CD14-positive monocyte (primary cell): ENCODE measurements around the gene MCF2L. TPM values are rescaled to one million over a fixed set of nuclear protein-coding genes. Genes with fewer than 3 reads are reported as not detected.

Source experiments
- DNase-seq, 3 donors: peaks; one replicate each; pipeline ENCODE4 v3.0.0-alpha.2; 2011 to 2022
- H2AFZ ChIP-seq: 2 replicates; pipeline ENCODE4 v1.6.0; 2012; ENCODE audit warnings: mild to moderate bottlenecking, low read depth, low read length, inconsistent platforms; ENCODE audit not compliant: insufficient read depth, poor library complexity, severe bottlenecking
- H3K27ac ChIP-seq, 2 donors: 1 replicate in 1 of 2; 2 replicates in 1 of 2; pipeline ENCODE4 v1.5.1; 2012 to 2013; ENCODE audit warnings: low read length in 2 of 2, control low read depth in 1 of 2, inconsistent platforms in 1 of 2, low read depth in 1 of 2, mild to moderate bottlenecking in 1 of 2
- H3K27me3 ChIP-seq, 2 donors: one replicate each; pipeline versions ENCODE4 v1.6.0 to v1.6.1; 2011 to 2013; ENCODE audit warnings: low read length in 2 of 2; ENCODE audit not compliant: control insufficient read depth in 2 of 2, insufficient read depth in 2 of 2
- H3K36me3 ChIP-seq, 2 donors: replicated peaks in 1 of 2; 1 replicate in 1 of 2; 2 replicates in 1 of 2; pipeline versions ENCODE4 v1.5.1 to v1.6.1; 2012 to 2013; ENCODE audit warnings: low read length in 2 of 2, control low read depth in 1 of 2, inconsistent platforms in 1 of 2, mild to moderate bottlenecking in 1 of 2; ENCODE audit not compliant: insufficient read depth in 2 of 2, control insufficient read depth in 1 of 2
- H3K4me1 ChIP-seq, 2 donors: 1 replicate in 1 of 2; 2 replicates in 1 of 2; pipeline versions ENCODE4 v1.5.1 to v1.6.1; 2012 to 2013; ENCODE audit warnings: low read length in 2 of 2, control low read depth in 1 of 2, inconsistent platforms in 1 of 2, mild to moderate bottlenecking in 1 of 2, moderate library complexity in 1 of 2; ENCODE audit not compliant: insufficient read depth in 2 of 2, control insufficient read depth in 1 of 2
- H3K4me2 ChIP-seq: replicated peaks from 2 replicates; pipeline ENCODE3; 2012; ENCODE audit warnings: low read length, moderate library complexity, mild to moderate bottlenecking; ENCODE audit not compliant: poor library complexity, severe bottlenecking; ENCODE audit errors: extremely low read depth
- H3K4me3 ChIP-seq, 3 experiments: fragments of 200-600 bp in 1 of 3; sonication (generic) in 1 of 3; replicated peaks in 1 of 3; 1 replicate in 2 of 3; 2 replicates in 1 of 3; pipeline ENCODE4 v1.5.1; 2011 to 2013; ENCODE audit warnings: low read length in 3 of 3, mild to moderate bottlenecking in 3 of 3, control low read depth in 2 of 3, low read depth in 2 of 3, inconsistent platforms in 1 of 3, moderate library complexity in 1 of 3
- H3K79me2 ChIP-seq: 2 replicates; pipeline ENCODE4 v1.6.0; 2012; ENCODE audit warnings: mild to moderate bottlenecking, control low read depth, inconsistent platforms, low read length, moderate library complexity; ENCODE audit not compliant: insufficient read depth
- H3K9ac ChIP-seq: 2 replicates; pipeline ENCODE4 v1.6.0; 2017; ENCODE audit warnings: low read length, mild to moderate bottlenecking; ENCODE audit not compliant: insufficient read depth, poor library complexity, severe bottlenecking
- H3K9me3 ChIP-seq, 2 donors: replicated peaks in 1 of 2; 1 replicate in 1 of 2; 2 replicates in 1 of 2; pipeline versions ENCODE4 v1.5.1 to v1.6.1; 2012 to 2013; ENCODE audit warnings: low read length in 2 of 2, control low read depth in 1 of 2; ENCODE audit not compliant: control insufficient read depth in 1 of 2, insufficient read depth in 1 of 2
- H4K20me1 ChIP-seq: 2 replicates; pipeline ENCODE4 v1.6.0; 2012; ENCODE audit warnings: mild to moderate bottlenecking, low read length, control low read depth, moderate library complexity; ENCODE audit not compliant: insufficient read depth
- H3K27ac Mint-ChIP-seq, 7 donors: one replicate each; pipeline ENCODE4 v1.8.0; 2020; ENCODE audit warnings: mild to moderate bottlenecking in 7 of 7, mixed read lengths in 7 of 7, moderate library complexity in 6 of 7, inconsistent platforms in 2 of 7
- H3K27me3 Mint-ChIP-seq, 3 donors: one replicate each; pipeline ENCODE4 v1.8.0; 2021 to 2022; ENCODE audit warnings: low read depth in 3 of 3, mild to moderate bottlenecking in 3 of 3, mixed read lengths in 3 of 3, moderate library complexity in 3 of 3, inconsistent platforms in 1 of 3
- H3K36me3 Mint-ChIP-seq, 2 donors: one replicate each; pipeline ENCODE4 v1.8.0; 2020; ENCODE audit warnings: mixed read lengths in 2 of 2, inconsistent platforms in 1 of 2, mild to moderate bottlenecking in 1 of 2
- H3K4me1 Mint-ChIP-seq: one replicate; pipeline ENCODE4 v1.8.0; 2020; ENCODE audit warnings: mild to moderate bottlenecking, mixed read lengths
- H3K4me3 Mint-ChIP-seq, 2 donors: one replicate each; pipeline ENCODE4 v1.8.0; 2020; ENCODE audit warnings: mild to moderate bottlenecking in 2 of 2, mixed read lengths in 2 of 2, moderate library complexity in 1 of 2
- H3K9me3 Mint-ChIP-seq, 7 donors: one replicate each; pipeline ENCODE4 v1.8.0; 2020 to 2022; ENCODE audit warnings: mixed read lengths in 7 of 7, mild to moderate bottlenecking in 6 of 7, moderate library complexity in 6 of 7, inconsistent platforms in 2 of 7
- CTCF ChIP-seq: fragments of 200-600 bp; IDR thresholded peaks from one replicate; pipeline ENCODE4 v1.8.0; 2022; ENCODE audit warnings: antibody characterized with exemption, mild to moderate bottlenecking
- WGBS: methylation state at CpG from one replicate; pipeline ENCODE4 v1.1.5; 2013; ENCODE audit warnings: missing lambda C conversion rate; ENCODE audit not compliant: insufficient coverage; 5-methylcytosine and 5-hydroxymethylcytosine counted together
- intact Hi-C, 2 donors: fragments of 100-400 bp; cut with micrococcal nuclease; formaldehyde crosslinking; loops; one replicate each; pipeline versions ENCODE4 v1.15.0 to v1.15.1; 2023
- polyA plus RNA-seq, 3 donors: library from polyadenylated mRNA; depleted of rRNA in 1 of 3; unstranded in 2 of 3; stranded (reverse) in 1 of 3; fragments of 300-500 nt in 2 of 3; fragments of >200 nt in 1 of 3; fragmentation: Illumina TruSeq in 2 of 3; gene quantifications; 1 replicate in 2 of 3; 2 replicates in 1 of 3; pipeline ENCODE4 v1.2.3, GENCODE V29; 2012 to 2021

MCF2L gene
- polyA plus RNA-seq, 3 donors = not detected

- Histone ChIP-seq H3K27ac (no peak overlapping the region), H3K4me2 (no peak overlapping the region), H3K27me3 (peaks cover 10 to 28% of the 10 kb centered on the region in 2 donors), H3K4me1 (no peaks in the 10 kb centered on the region), H3K9ac (no peak overlapping the region), H3K4me3 (no peak overlapping the region), H3K9me3 (peaks cover 13 to 17% of the 10 kb centered on the region in 2 donors), H2AFZ (no peak overlapping the region), H3K79me2 (no peaks in the 10 kb centered on the region), H4K20me1 (no peaks in the 10 kb centered on the region), H3K36me3 (no peaks in the 10 kb centered on the region)
- Mint-ChIP-seq H3K27me3 (peaks cover 7 to 28% (median 18%) of the 10 kb centered on the region in 3 donors), H3K4me3 (peak overlapping the region; percentile 16 to 80), H3K36me3 (no peaks in the 10 kb centered on the region), H3K27ac (no peak overlapping the region), H3K4me1 (no peaks in the 10 kb centered on the region), H3K9me3 (peaks cover 0 to 15% (median 12%) of the 10 kb centered on the region in 7 donors)
- no peak for DNase-seq
- intact Hi-C loops = no loop called here
- TF ChIP-seq CTCF = no peak
- WGBS = 30% methylated on average over 66 of the region's 73 CpGs
Measured at GRCh38 chr13:113109151-113110047, 140.4 kb downstream of the MCF2L start.

- Mint-ChIP-seq H3K9me3 (peaks cover 0 to 15% (median 12%) of the 10 kb centered on the region in 7 donors), H3K27ac (no peak overlapping the region)
- DNase-seq = no peak
Measured at GRCh38 chr13:113110048-113110851, 141.2 kb downstream of the MCF2L start.

More at GRCh38 chr13:113110048-113110851, 141.2 kb downstream of the MCF2L start:
- no peak overlapping the region for H2AFZ ChIP-seq
- no peak overlapping the region for H3K27ac ChIP-seq
- Mint-ChIP-seq H3K4me3 (peak overlapping the region in 1 of 2 donors; percentile 63), H3K27me3 (peaks cover 7 to 28% (median 20%) of the 10 kb centered on the region in 3 donors), H3K36me3 (no peaks in the 10 kb centered on the region), H3K4me1 (no peaks in the 10 kb centered on the region)
- intact Hi-C loops = no loop called here
- H3K79me2 ChIP-seq = no peaks in the 10 kb centered on the region
- H3K9ac ChIP-seq = no peak overlapping the region
- TF ChIP-seq CTCF = no peak
- 1% methylated on average over 99 of the region's 99 CpGs for WGBS
- H3K4me3 ChIP-seq = no peak overlapping the region
- no peaks in the 10 kb centered on the region for H4K20me1 ChIP-seq
- peaks cover 10 to 28% of the 10 kb centered on the region in 2 donors for H3K27me3 ChIP-seq
- peak overlapping the region; percentile 26 for H3K4me2 ChIP-seq
- H3K36me3 ChIP-seq = no peaks in the 10 kb centered on the region
- no peaks in the 10 kb centered on the region for H3K4me1 ChIP-seq
- peaks cover 13 to 17% of the 10 kb centered on the region in 2 donors for H3K9me3 ChIP-seq
